CD4-positive, alpha-beta T cell (primary cell): Measurements from ENCODE around the gene NEU4. TPM values are rescaled to one million over a fixed set of nuclear protein-coding genes. Genes with fewer than 3 reads are reported as not detected.

Experiments
- ATAC-seq: fragments of 200-7000 bp; cut with Tn5 transposase; one replicate; pipeline ENCODE4 v1.10.0; 2022; ENCODE audit warnings: mild to moderate bottlenecking; ENCODE audit not compliant: poor library complexity
- CTCF ChIA-PET: fragments of 350-600 bp; sonication (Branson Sonifier 250); formaldehyde crosslinking; loops from one replicate; lab custom pipeline; 2021; ENCODE audit warnings: antibody characterized with exemption, inconsistent platforms; lab: Charles Lee
- POLR2A ChIA-PET: fragments of 350-600 bp; sonication (Branson Sonifier 250); formaldehyde crosslinking; loops from one replicate; lab custom pipeline; 2021; ENCODE audit warnings: antibody characterized with exemption, inconsistent platforms; lab: Charles Lee
- DNase-seq, 14 experiments: peaks; one replicate each; pipeline ENCODE4 v3.0.0-alpha.2; 2013 to 2020; ENCODE audit warnings: mixed read lengths in 2 of 14
- H3K27ac ChIP-seq, 2 donors: one replicate each; pipeline versions ENCODE4 v1.5.1 to v1.7.0; 2013; ENCODE audit warnings: low read length in 2 of 2, low read depth in 1 of 2, mild to moderate bottlenecking in 1 of 2
- H3K27me3 ChIP-seq, 2 experiments: 1 replicate in 1 of 2; 2 replicates in 1 of 2; pipeline versions ENCODE4 v1.6.1 to v1.7.0; 2013; ENCODE audit warnings: low read length in 2 of 2, control low read depth in 1 of 2, mild to moderate bottlenecking in 1 of 2, moderate library complexity in 1 of 2; ENCODE audit not compliant: insufficient read depth in 2 of 2, control insufficient read depth in 1 of 2
- H3K36me3 ChIP-seq: one replicate; pipeline ENCODE4 v1.6.1; 2013; ENCODE audit warnings: low read length, control low read depth; ENCODE audit not compliant: insufficient read depth
- H3K4me1 ChIP-seq: one replicate; pipeline ENCODE4 v1.6.1; 2013; ENCODE audit warnings: low read length, control low read depth; ENCODE audit not compliant: insufficient read depth
- H3K4me3 ChIP-seq: one replicate; pipeline ENCODE4 v1.5.1; 2013; ENCODE audit warnings: mild to moderate bottlenecking, low read length, moderate library complexity
- H3K9me3 ChIP-seq, 2 experiments: 1 replicate in 1 of 2; 2 replicates in 1 of 2; pipeline versions ENCODE4 v1.6.1 to v1.7.0; 2013; ENCODE audit warnings: low read length in 2 of 2, mild to moderate bottlenecking in 2 of 2, control low read depth in 1 of 2, moderate library complexity in 1 of 2; ENCODE audit not compliant: control insufficient read depth in 1 of 2, insufficient read depth in 1 of 2
- H3K27ac Mint-ChIP-seq: one replicate; pipeline ENCODE4 v1.8.0; 2020; ENCODE audit warnings: mixed read lengths
- H3K27me3 Mint-ChIP-seq: one replicate; pipeline ENCODE4 v1.8.0; 2021; ENCODE audit warnings: mixed read lengths
- H3K36me3 Mint-ChIP-seq: one replicate; pipeline ENCODE4 v1.8.0; 2021; ENCODE audit warnings: low read depth, mixed read lengths
- H3K4me1 Mint-ChIP-seq: one replicate; pipeline ENCODE4 v1.8.0; 2021; ENCODE audit warnings: low read depth, mixed read lengths
- H3K4me3 Mint-ChIP-seq: one replicate; pipeline ENCODE4 v1.8.0; 2020; ENCODE audit warnings: mild to moderate bottlenecking, mixed read lengths
- H3K9me3 Mint-ChIP-seq: one replicate; pipeline ENCODE4 v1.8.0; 2020; ENCODE audit warnings: mixed read lengths
- CTCF ChIP-seq: fragments of 200-600 bp; IDR thresholded peaks from one replicate; pipeline ENCODE4 v1.8.0; 2022; ENCODE audit warnings: antibody characterized with exemption, mild to moderate bottlenecking
- intact Hi-C, 2 experiments: fragments of 100-400 bp; cut with DNase I in 1 of 2; cut with micrococcal nuclease in 1 of 2; formaldehyde crosslinking; loops; one replicate each; pipeline versions ENCODE4 v1.15.1 to v1.9.0; 2023 to 2025; cut with DNase I, micrococcal nuclease
- total RNA-seq, 174 experiments: library from RNA in 2 of 174; stranded (reverse) in 2 of 174; gene quantifications; one replicate each; pipeline ENCODE4 v1.2.3 and lab custom pipeline; 2021 to 2026

NEU4 gene
- total RNA-seq, 2 experiments from 2014 or later: 4.3 to 6.8 TPM

DNA sequence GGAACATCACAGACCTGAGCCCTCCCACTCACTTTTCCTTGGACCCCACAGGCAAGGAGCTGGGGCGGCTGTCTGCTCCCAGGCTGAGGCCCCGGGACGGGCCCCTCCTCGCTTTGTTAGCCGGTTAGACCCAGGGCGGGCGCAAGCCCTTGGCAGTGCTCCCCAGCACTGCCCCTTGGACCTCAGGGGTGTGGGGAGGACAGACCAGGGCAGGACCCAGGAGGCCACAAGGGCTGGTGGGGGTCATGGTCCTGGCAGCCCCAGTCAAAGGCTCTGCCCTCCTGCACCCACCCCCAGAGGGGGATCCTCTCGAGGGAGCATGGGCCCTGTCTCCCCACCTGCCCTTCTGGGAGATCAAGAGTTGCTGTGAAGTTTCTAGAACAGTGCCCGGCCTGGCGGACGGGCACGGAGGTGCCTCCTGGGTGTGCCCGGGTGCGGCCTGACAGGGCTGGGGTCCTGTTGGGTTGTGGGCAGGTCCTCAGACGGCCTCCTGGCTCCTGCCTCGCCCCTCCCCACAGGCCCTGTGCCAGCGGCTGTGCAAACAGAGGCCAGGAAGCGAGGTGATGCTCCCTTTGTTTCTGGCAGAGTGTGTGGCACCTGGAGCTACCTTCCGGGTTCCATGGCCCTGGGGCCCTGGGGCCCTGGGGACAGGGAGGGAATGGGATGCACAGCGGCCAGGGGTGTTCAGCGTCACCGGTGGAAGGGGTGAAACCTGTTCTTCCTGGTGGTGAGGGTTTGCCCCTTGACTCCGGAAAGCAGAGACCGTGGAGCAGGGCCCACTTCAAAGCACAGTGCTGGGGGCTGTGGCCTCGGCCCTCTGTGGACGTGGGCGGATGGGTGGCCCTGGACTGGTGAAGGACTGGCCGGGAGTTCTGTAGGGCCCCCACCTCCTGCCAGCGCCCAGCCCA lies 35.2 kb upstream of the NEU4 start:
- ChIA-PET POLR2A (no interaction called here), CTCF (no interaction called here)
- no peaks in the 10 kb centered on the region for H3K36me3 ChIP-seq
- Mint-ChIP-seq H3K4me3 (no peak overlapping the region), H3K27ac (no peak overlapping the region), H3K4me1 (peaks cover 15% of the 10 kb centered on the region), H3K36me3 (no peaks in the 10 kb centered on the region), H3K9me3 (no peaks in the 10 kb centered on the region), H3K27me3 (no peaks in the 10 kb centered on the region)
- DNase-seq (peak in 1 of 14 experiments; percentile 15), ATAC-seq (no peak)
- peaks cover 17% of the 10 kb centered on the region for H3K4me1 ChIP-seq
- no peaks in the 10 kb centered on the region for H3K9me3 ChIP-seq
- TF ChIP-seq CTCF: no peak
- H3K4me3 ChIP-seq: no peak overlapping the region
- H3K27me3 ChIP-seq: peaks cover 0 to 4% of the 10 kb centered on the region in 2 experiments
- intact Hi-C loops: no loop called here
- no peak overlapping the region for H3K27ac ChIP-seq

DNA sequence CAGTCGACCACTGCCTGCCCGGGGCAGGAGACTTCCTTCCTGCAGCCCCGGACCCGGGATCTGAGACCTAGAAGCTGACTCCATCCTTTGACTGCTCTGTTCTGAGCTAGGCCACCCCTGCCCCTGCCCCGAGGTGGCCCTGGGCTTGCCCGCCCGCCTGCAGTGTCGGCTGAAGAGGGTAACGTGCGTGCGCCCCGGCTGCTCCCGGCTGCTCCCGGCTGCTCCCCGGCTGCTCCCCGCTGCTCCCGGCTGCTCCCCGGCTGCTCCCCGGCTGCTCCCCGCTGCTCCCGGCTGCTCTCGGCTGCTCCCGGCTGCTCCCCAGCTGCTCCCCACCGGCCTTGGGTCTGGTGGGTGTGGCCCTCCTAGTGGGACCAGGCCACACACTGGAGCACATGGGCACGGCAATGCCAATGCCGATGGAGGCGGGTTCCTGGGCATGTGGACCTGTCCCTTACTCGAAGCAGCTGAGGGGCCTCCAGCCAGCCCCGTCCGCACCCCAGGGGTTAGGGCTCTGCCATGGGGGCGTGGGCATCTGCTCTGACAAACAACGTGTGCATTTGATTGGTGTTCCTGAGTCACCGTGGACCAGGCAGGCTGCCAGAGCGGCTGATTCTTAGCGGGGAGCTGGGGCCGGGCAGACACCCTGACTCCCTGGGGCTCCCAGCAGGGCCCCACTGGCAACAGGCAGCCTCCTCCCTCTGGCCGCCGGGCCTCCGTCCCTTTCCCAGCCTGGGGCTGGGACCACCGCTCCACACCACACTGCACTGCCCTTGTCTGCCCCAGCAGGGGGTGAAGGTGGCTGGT lies 34.4 kb upstream of the NEU4 start:
- TF ChIP-seq CTCF: no peak
- Histone ChIP-seq H3K9me3 (no peaks in the 10 kb centered on the region), H3K27me3 (peaks cover 0 to 4% of the 10 kb centered on the region in 2 experiments), H3K36me3 (no peaks in the 10 kb centered on the region), H3K27ac (no peak overlapping the region), H3K4me3 (no peak overlapping the region), H3K4me1 (peaks cover 17% of the 10 kb centered on the region)
- Mint-ChIP-seq H3K4me3 (no peak overlapping the region), H3K4me1 (peaks cover 15% of the 10 kb centered on the region), H3K27me3 (no peaks in the 10 kb centered on the region), H3K9me3 (no peaks in the 10 kb centered on the region), H3K27ac (no peak overlapping the region), H3K36me3 (no peaks in the 10 kb centered on the region)
- intact Hi-C loops: no loop called here
- POLR2A ChIA-PET: no interaction called here
- peak in 2 of 14 experiments; percentile 17 to 30 for DNase-seq
- ATAC-seq: no peak
- CTCF ChIA-PET: no interaction called here

DNA sequence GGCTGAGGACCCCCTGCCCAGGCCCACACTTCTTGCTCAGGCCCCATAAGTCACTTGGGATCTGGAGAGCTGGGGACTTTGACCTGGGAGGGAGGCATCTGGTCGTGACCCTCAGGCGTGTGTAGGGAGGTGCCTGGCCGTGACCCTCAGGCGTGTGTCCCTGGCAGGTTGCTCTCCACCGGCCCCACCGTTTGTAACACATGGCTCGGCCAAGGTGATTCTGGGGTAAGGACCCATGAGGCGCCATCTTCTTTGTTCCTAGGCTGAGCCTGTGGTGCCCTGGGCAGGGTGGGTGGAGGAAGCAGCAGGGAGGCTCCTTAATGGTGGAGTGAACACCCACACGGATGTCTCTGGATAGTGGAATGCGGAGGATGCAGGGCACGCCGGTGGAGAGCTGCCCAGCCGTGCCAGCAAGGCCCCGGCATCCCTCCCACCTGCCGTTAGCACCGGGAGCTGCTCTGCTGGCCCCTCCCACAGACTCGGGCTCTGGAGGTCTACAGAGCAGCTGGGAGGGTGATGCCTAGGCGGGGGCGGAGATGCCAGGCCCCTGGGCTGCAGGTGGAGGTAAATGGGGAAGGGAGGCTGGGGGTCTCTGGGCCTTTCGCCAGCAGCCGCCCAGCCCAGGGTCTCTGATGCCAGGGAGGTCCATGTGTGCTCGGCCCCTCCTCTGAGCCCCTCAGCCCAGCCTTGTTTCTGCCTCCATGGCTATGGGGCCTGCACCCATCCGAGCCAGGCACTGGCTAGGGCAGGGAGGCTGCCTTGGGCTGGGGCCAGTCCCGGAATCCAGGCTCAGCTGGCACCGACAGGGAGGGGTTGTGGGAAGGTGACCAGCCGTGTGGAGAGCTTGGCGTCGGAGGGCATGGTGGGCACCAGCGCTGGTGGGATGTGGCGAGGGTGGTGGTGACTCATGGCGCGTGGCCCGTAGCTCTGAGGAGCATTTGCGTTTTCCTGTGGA lies 33.5 kb upstream of the NEU4 start:
- Histone ChIP-seq H3K27ac (no peak overlapping the region), H3K9me3 (no peaks in the 10 kb centered on the region), H3K36me3 (no peaks in the 10 kb centered on the region), H3K4me1 (peaks cover 17% of the 10 kb centered on the region), H3K27me3 (peaks cover 0 to 4% of the 10 kb centered on the region in 2 experiments), H3K4me3 (no peak overlapping the region)
- Mint-ChIP-seq H3K4me3 (no peak overlapping the region), H3K27ac (no peak overlapping the region), H3K4me1 (peaks cover 15% of the 10 kb centered on the region), H3K36me3 (no peaks in the 10 kb centered on the region), H3K9me3 (no peaks in the 10 kb centered on the region), H3K27me3 (no peaks in the 10 kb centered on the region)
- DNase-seq: no peak
- POLR2A ChIA-PET: no interaction called here
- CTCF ChIA-PET: no interaction called here
- ATAC-seq: no peak
- no peak for TF ChIP-seq CTCF
- intact Hi-C loops: no loop called here
